ENCODE results near the gene CDC7. TPM values are rescaled to one million over a fixed set of nuclear protein-coding genes. Genes with fewer than 3 reads are reported as not detected.
"Not testable (repeated sequence)": the region's sequence is repeated elsewhere in the genome, so short reads cannot be mapped to it uniquely, and the experiment has no call there.

Gene CDC7
- 10 to 100 TPM; 23.3 to 29.6 (median 26.7) TPM for polyA plus RNA-seq (ENCODE audit: insufficient read length in 3 of 3)

DNA sequence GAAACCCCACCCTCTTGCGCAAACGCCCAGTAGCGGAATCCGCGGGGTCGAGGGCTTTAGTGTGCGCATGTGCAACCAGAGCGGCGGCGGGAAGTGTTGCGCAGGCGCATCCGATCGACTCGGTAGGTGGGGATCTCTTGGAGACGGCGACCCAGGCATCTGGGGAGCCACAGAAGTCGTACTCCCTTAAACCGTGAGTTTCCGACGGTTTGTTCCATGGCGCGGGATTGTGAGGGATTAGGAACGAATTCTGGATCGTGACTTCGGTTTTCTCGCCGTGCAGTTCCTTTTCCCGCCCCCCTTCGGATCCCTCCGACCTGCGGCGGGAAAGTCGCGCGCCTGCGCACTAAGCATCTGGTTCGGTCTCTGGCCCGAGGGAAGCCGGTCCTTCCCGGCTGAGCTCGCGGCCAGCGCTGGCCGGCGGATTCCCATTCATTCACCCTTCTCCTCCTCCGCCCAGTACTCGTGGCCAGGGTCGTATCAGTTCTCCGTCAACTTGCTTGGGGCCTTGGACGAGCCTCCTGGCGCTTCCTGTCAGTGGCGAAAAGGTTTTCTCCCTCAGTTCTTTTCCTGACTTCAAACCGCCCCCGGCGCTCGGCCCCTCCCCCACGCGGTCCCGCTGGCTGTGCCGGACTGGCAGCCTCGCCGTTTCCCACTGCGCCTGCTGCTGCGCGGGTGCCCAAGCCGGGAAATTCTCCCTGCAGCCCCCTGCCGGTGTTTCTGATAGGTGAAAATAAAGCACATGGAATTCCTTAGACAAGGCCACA, at the start of gene CDC7:
Gene CDC7 (plus strand): TSS at position 96 of the 767 bp plus-strand sequence. CDS start 866 bp downstream, outside the sequence.
- peak; percentile 87 to 94 (median 91) for DNase-seq (ENCODE audit: low read depth in 3 of 3, low spot score in 2 of 3)

DNA sequence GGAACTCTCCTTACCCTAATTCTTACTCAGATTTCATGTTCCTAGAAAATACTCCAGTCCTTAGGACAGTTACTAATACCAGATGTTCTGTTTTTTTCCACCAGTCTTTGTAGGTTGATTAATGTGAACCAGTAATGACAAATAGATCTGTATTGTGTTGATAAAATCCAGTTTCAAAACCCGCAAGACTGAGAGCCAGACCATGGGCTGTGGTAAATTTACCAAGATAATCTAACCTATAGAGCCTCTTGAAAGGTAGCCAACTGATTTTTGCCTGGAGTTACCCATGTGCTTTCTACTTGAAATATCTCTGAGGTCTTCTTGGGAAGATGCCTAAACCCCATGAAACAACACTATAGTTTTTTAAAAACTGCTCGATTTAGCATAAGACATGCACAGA, 46.5 kb upstream of the CDC7 start:
- no peak for DNase-seq (ENCODE audit: low read depth in 3 of 3, low spot score in 2 of 3)

DNA sequence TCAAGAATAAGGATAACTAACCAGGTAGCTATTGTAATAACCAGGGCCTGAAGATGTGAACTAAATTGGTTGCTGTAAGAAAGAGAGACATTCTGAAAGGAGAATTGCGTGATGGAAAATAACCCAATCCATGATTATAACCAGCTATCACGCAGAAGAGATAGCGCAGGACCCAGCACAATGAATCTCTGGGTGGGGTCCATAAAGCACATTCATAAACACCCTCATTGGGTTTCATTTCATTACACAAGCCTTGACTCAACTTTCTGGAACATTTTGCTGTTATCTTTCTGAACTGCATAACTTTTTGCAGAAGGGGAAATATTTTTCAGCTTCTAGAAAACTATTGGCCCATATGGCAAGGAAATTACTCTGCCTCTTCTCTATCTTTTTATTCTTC, 45.3 kb upstream of the CDC7 start:
- DNase-seq (ENCODE audit: low read depth in 3 of 3, low spot score in 2 of 3), result no peak

DNA sequence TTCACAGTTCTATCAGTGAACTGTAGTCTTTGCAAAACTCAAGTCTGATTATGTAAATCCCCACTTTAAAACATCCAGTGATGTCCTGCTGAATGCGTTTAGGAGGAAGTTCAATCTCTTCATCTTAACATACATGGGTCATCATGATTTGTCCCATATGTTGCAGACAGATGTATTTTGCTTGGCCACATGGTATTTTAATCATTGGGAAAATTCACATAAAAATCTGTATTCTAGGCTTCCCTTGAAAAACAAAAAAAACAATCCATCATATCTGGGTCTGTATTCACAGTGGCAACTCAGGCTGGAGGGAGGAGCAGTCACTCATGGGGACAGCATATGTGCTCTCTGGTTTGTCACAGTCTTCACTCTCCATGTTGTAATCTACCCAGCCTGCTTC, 44.8 kb upstream of the CDC7 start:
- no peak for DNase-seq (ENCODE audit: low read depth in 3 of 3, low spot score in 2 of 3)

DNA sequence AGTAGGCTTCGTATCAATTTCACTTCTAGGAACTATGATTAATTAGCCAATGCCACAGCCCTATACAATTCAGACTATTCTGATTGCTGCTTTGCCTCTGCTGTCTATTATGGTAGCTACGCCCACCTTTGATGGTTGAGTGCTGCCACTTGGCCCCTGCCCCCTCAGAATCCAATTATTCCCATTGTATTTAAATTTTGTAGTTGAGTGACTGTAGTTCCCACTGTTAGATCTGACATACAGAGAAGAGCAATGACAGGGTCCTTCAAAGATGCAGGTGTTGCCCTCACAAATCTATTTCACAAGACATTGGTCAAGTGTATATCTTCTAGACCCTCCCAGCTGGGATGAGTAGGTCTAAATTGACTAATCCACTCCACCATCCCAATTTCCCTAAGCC, 35.3 kb upstream of the CDC7 start:
- DNase-seq (ENCODE audit: low read depth in 3 of 3, low spot score in 2 of 3), result not testable (repeated sequence)

DNA sequence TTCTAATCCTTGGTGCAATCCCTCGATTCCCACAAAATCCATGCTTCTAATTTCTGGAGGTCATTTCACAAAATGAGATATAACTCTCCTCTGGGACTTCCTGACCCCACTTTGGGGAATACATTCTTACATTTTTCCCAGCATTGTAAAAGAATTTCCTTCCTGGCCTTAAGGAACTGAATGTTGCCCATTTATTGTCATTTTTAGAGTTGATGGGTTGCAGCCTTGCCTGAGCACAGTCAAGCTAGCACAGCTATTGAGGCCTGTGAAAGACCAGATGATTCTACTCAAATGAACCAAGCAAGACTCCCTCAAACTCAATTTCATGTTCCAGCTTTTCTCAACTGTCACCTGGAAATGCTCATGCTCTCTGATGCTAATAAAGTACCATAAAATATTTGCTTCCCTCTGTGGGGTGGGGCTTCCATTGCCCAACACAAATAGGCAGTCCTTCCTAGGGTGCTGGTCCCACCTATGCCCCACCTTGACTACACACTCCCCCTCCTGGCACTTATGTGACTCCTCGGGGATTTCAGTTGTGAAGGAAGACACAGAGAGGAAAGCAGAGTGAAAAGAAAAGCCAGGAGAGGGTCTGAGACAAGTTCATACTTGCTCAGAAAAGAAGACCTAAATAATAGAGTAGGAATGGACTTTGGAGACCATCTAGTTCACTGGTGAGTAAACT, 24.0 kb upstream of the CDC7 start:
- DNase-seq (ENCODE audit: low read depth in 3 of 3, low spot score in 2 of 3), result peak; percentile 37 to 67 (median 46)

DNA sequence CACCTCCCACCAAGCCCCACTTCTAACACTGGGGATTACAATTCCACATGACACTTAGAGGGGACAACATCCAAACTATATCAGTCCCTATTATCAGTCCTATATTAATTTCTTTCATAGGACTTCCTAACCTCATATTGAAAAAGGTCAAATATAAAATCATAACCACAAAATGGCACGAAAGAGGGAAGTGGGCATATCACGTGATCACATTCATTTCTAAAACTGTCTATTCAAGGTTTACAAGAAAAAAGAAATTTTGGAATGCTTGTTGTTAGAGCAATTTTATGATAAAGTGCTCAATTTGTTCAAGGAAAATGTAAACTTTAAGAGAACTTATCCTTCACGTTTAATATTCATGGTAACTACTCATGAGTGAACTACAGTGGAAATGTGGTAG, 13.2 kb upstream of the CDC7 start:
- no peak for DNase-seq (ENCODE audit: low read depth in 3 of 3, low spot score in 2 of 3)

DNA sequence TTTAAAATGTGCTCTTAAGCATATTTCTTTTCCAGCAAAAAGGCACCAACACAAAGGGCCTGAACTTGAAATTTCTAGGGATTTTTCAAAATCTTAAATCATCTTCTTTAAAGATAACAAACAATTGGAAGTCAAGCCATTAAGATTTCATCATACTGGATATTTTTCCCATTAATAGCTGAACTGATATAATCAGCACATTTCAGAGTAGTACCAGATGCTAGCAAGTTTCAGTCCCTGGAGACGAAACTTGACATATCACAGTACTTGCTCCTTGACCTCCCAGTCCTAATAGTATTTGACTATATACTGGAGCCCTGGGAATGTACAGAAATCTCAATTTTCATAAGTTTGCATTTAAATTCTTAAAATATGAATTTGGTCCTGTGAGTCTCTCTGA, 10.2 kb upstream of the CDC7 start:
- DNase-seq (ENCODE audit: low read depth in 3 of 3, low spot score in 2 of 3), result no peak

DNA sequence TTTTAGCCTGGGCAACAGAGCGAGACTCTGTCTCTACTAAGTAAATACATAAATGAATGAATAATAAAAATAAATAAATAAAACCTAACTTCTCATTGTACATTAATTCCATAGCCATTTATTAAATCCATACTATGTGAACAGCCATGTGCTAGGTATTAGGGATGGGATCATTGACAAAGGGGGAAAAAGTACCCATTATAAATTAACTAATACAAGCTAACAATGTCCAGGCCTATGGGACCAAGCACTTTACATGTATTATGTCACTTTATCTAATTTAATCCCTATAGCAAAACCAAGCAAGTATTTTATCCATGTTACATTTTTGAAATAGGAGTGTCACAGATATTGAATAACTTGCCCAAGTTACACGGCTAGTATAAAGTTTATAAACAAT, 2.6 kb upstream of the CDC7 start:
- DNase-seq (ENCODE audit: low read depth in 3 of 3, low spot score in 2 of 3), result no peak

DNA sequence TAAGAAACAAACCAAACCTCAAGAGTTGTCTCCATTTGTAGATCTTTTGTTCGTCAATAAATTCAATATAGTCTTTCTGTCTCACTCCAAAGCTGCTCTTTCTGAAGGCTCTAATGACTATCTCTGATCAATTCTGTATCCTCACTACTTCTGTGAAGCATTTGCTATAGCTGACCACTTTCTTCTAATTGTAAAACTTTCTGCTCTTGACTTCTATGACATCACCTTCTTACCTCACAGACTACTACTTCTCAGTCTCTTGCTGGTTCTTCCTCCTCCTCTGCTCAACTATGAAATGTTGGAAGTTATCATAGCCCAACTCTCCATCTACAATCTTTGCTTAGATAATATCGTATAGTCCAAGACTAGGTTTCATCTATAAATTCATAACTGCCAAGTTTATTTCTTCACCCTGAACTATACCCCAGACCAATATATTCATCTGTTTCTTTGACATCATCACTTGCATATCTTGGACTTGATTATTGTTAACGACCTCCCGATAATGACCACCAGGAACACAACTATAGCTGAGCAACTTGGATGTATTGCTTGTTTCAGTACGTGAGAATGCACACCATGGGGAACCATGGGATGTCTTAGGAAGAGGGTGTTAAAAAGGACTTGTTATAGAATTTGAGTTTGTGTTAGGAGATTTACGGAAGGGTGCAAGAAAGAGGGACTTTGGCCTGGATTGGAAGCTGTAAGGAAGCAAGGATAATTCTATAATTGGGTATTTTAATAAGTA, 2.0 kb upstream of the CDC7 start:
- DNase-seq (ENCODE audit: low read depth in 3 of 3, low spot score in 2 of 3), result no peak

DNA sequence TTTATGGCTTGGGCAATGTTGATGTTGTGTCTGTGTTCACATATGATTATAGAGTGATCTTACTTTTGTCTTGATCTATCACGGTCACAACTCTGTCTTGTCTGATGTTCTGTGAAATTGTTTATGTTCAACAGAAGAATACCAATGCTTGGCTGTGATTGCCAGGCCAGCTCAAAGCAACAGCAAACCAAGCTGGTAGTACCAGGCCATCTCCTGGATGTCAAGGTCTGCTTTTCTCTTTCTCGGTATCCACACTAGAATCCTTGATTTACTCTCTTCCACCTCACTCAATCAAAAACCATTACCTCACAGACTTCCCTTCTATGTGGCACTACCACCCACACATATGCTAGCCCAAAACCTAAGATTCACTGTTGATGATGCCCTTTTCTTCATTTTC, 1.3 kb upstream of the CDC7 start:
- DNase-seq (ENCODE audit: low read depth in 3 of 3, low spot score in 2 of 3), result no peak

DNA sequence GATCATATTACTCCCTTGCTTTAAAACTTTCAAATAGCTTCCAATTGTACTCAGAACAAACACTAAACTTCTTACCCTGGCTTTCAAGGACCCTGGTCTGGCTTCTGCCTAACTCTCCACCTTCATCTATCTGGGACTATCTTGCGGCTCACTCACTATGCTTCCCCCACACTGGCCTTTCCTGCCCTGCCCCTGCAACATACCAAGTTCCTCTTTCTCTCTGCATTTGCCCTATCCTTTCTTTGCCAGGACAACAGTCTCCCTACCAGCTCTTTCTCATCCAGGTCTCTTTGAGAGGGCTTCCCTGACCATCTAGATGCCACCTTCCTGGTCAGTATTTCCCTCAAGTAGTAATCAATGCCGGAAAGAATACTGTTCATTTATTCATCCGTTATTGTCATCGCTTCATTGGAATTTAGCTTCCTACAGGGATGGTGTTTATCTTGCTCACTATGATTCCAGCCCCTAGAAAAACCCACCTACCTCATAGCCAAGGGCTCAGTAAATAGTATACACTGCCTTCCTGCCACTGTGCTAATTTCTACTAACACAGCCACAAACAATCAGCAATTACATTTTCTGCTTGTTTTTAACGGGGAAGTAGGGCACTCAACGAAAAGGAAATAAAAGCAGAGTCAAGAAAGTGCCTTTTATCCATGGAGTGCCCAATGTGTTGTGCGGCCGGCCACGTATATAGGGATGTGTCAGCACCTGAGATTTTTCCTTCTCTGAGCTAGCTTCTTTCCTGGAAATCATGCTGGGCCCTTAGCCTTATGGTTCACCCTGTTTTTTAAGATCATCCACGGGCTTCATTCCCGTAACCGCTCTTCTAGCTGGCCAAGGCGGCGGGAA, 521 bp upstream of the CDC7 start:
- no peak for DNase-seq (ENCODE audit: low read depth in 3 of 3, low spot score in 2 of 3)

DNA sequence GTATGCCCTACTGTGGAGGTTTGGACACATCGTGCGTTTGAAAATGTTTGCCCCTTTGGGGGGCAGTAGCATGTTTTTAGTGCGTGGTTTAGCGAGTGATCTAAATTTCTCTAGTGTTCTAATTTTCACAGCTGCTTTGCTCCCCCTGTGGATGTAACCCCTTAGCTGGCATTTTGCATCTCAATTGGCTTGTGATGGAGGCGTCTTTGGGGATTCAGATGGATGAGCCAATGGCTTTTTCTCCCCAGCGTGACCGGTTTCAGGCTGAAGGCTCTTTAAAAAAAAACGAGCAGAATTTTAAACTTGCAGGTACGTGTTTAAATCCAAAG, 836 bp downstream of the CDC7 start:
- DNase-seq (ENCODE audit: low read depth in 3 of 3, low spot score in 2 of 3), result peak in 2 of 3 donors; percentile 39 to 41

DNA sequence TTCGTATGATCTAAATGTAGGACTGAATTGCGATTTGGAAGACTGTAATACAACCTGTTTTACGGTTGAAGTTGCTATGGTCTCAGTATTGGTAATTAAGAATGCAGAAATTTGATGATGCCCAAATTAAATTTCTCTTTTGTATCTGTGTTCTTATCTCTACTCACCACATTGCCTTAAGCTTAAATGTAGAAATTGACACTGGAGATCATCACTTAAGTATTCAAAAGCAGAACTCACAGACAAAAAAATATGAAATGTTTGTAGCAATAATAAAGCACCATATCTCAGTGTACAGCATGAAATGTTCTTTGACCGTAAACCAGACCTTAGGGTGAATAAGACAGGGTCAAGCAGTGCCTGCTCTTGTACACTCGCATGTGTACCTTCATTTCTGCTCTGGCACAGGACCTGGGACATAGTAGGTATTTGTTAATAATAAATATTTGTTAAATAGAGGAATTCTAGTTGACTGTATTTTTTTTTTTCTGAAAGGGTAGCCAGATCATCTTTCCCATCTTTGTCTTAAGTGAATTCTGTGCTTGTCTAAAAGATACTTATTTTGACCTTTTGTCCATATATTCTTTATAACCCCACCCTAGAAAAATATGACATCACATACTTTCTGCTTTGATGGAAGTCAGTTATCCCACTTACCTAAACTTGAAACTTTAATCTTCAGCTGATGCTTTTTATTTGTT, 1.5 kb downstream of the CDC7 start:
- DNase-seq (ENCODE audit: low read depth in 3 of 3, low spot score in 2 of 3), result no peak

DNA sequence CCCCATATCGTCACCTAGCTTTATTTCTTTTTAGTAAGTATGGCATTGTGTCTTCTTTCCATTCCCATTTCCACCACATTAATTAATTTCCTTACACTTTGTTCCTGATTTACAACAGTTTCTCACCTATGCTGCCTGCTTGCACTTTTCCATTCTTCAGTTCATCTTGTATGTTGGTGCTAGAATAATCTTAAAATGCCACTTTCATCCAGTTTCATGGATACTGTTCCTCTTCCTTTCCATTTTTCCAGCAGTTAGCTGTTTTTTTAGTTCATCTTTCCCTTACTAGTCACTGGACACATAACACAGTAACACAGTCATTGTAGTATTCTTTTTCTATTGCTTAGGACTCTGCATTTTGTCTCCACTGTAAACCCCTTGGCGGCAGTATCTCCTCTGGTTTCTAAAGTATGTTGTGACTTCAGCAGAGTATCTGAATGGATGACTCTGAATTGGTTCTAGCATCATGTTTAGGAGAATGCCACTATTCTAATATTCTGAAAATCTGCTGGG, 2.1 kb downstream of the CDC7 start:
- no peak for DNase-seq (ENCODE audit: low read depth in 3 of 3, low spot score in 2 of 3)

DNA sequence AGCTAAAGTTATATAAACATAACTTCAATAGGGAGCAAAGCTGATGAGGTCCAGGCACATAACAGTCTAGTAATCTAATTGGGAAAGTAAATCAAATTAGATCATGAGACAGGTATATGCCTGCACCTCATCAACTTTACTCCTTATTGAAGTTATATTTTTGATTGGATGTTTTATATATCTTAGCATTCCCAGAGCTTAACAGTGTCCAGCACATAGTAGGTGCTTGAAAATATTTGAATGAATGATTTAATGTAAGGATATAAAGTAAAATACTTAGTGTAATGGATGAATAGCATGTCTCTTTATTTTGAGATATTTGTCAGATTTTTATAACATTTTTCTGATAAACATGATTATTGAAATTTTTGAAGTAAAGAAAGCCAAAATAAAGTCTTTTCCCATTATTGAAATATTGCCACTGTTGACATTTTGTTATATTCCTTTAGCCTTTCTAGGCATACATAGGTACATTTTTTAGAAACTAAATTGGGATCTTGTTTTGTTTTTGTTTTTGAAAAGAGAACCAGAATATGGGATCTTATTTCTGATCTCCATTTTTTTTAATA, 2.8 kb downstream of the CDC7 start:
- DNase-seq (ENCODE audit: low read depth in 3 of 3, low spot score in 2 of 3), result no peak

DNA sequence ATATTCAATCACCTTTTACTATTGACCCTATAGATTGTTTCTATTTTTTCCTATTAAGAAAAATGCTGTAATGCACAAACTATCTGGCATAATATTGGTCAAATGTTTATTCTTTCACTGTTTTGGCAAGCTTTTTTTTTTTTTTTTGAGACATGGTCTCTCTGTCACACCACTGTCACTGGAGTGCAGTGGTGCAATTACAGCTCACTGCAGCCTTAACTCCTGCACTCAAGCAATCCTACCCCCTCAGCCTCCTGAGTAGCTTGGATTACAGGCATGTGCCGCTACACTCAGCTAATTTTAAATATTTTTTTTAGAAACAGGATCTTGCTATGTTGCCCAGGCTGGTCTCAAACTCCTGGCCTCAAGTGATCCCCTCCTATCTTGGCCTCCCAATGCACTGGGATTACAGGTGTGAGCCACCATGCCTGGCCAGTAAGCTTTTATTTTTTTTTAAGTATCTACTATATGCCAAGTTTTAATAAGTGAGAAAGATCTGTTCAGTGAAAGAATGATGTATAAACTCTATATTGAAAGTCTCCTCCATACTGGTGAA, 3.4 kb downstream of the CDC7 start:
- DNase-seq (ENCODE audit: low read depth in 3 of 3, low spot score in 2 of 3), result no peak

DNA sequence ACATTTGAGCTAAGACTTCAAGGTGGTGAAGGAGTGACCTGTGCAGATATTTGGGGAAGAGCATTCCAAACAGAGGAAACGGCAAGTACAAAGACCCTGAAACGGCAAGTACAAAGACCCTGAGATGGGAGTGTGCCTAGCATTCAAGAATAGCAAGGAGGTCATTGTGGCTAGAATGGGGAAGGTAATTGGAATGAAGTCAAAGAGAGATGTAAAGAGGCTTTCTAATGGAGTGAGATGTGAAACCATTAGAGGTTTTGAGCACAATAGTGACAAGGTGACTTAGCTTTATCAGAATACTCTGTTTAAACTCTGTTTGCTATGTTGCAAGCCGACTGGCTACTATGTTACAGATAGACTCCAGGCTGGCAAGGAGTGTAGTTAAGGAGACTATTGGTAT, 4.4 kb downstream of the CDC7 start:
- DNase-seq (ENCODE audit: low read depth in 3 of 3, low spot score in 2 of 3), result no peak

DNA sequence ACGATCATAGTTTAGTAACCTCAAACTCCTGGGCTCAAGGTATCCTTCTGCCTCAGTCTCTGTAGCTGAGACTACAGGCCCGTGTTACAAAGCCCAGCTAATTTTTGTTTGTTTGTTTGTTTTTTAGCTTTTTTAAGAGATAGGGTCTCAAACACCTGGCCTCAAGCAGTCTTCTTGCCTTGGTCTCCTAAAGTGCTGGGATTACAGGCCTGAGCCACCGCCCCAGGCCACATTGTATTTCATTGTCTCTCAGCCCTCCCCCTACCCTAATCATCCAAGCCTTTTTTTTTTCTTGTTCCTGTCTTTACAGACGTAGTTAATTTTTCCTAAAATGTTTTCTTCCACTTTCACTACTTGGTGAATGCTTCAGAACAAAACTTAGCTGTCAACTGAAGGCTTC, 5.4 kb downstream of the CDC7 start:
- DNase-seq (ENCODE audit: low read depth in 3 of 3, low spot score in 2 of 3), result no peak
